Endodermal cell (in vitro differentiated cells): ENCODE measurements around the gene NOD2. TPM values are rescaled to one million over a fixed set of nuclear protein-coding genes. Genes with fewer than 3 reads are reported as not detected.

Source experiments
- DNase-seq: peaks from one replicate; pipeline ENCODE4 v3.0.0-alpha.2; 2017
- H3K27ac ChIP-seq: 2 replicates; pipeline ENCODE4 v1.5.1; 2013; ENCODE audit warnings: mild to moderate bottlenecking, low read depth, low read length, moderate library complexity
- H3K27me3 ChIP-seq: 2 replicates; pipeline ENCODE4 v1.6.1; 2013; ENCODE audit warnings: mild to moderate bottlenecking, low read length, moderate library complexity; ENCODE audit not compliant: insufficient read depth, control insufficient read depth, poor library complexity, severe bottlenecking
- H3K36me3 ChIP-seq: 2 replicates; pipeline ENCODE4 v1.7.0; 2013; ENCODE audit warnings: mild to moderate bottlenecking, low read length, moderate library complexity; ENCODE audit not compliant: control insufficient read depth, insufficient read depth
- H3K4me1 ChIP-seq: one replicate; pipeline ENCODE4 v1.7.0; 2013; ENCODE audit warnings: low read length; ENCODE audit not compliant: control insufficient read depth, insufficient read depth
- H3K4me3 ChIP-seq: 2 replicates; pipeline ENCODE4 v1.5.1; 2013; ENCODE audit warnings: mild to moderate bottlenecking, low read length, moderate library complexity
- H3K9ac ChIP-seq: 2 replicates; pipeline ENCODE4 v1.6.1; 2013; ENCODE audit warnings: mild to moderate bottlenecking, low read length, moderate library complexity; ENCODE audit not compliant: poor library complexity, severe bottlenecking; ENCODE audit errors: extremely low read depth
- H3K9me3 ChIP-seq: 2 replicates; pipeline ENCODE4 v1.6.1; 2013; ENCODE audit warnings: mild to moderate bottlenecking, low read length, moderate library complexity; ENCODE audit not compliant: control insufficient read depth
- H3K27ac Mint-ChIP-seq: 2 replicates; pipeline ENCODE4 v1.8.0; 2020; ENCODE audit warnings: mixed read lengths
- H3K27me3 Mint-ChIP-seq: 2 replicates; pipeline ENCODE4 v1.8.0; 2021; ENCODE audit warnings: mild to moderate bottlenecking, mixed read lengths; ENCODE audit not compliant: insufficient read depth
- H3K36me3 Mint-ChIP-seq: 2 replicates; pipeline ENCODE4 v1.8.0; 2020; ENCODE audit warnings: low read depth, mixed read lengths
- H3K4me1 Mint-ChIP-seq: 2 replicates; pipeline ENCODE4 v1.8.0; 2020; ENCODE audit warnings: mixed read lengths
- H3K4me3 Mint-ChIP-seq: 2 replicates; pipeline ENCODE4 v1.8.0; 2020; ENCODE audit warnings: mild to moderate bottlenecking, moderate library complexity, mixed read lengths
- H3K9me3 Mint-ChIP-seq: 2 replicates; pipeline ENCODE4 v1.8.0; 2020; ENCODE audit warnings: mild to moderate bottlenecking, mixed read lengths
- CTCF ChIP-seq: fragments of 200-600 bp; sonication (generic); conservative IDR thresholded peaks from 2 replicates; pipeline ENCODE4 v1.5.0; 2021; ENCODE audit warnings: antibody characterized with exemption, mild to moderate bottlenecking
- WGBS, 2 experiments: methylation state at CpG; one replicate each; pipeline versions ENCODE4 v1.1.5 to v1.1.7; 2013; ENCODE audit warnings: missing lambda C conversion rate in 2 of 2, mixed read lengths in 1 of 2; ENCODE audit not compliant: insufficient coverage in 1 of 2, insufficient read length in 1 of 2; 5-methylcytosine and 5-hydroxymethylcytosine counted together
- total RNA-seq, 2 donors: library from RNA; stranded (reverse); fragmentation: NEBNext Ultra II Directional in 1 of 2; extraction: Animal tissue kit (Norgen Biotek cat#: 25700) in 1 of 2; gene quantifications; 2 replicates in 1 of 2; 3 replicates in 1 of 2; pipeline ENCODE4 v1.2.1, GENCODE V29; 2021

The NOD2 gene
- total RNA-seq, 2 donors from 2014 or later: 0.33 to 0.42 TPM

- Histone ChIP-seq H3K4me3 (no peak overlapping the region), H3K27me3 (peaks cover 23% of the 10 kb centered on the region), H3K9ac (no peak overlapping the region), H3K9me3 (no peaks in the 10 kb centered on the region), H3K27ac (no peak overlapping the region), H3K4me1 (no peaks in the 10 kb centered on the region), H3K36me3 (no peaks in the 10 kb centered on the region)
- Mint-ChIP-seq H3K4me1 (peaks cover 6% of the 10 kb centered on the region), H3K27ac (no peak overlapping the region), H3K27me3 (peaks cover 22% of the 10 kb centered on the region), H3K4me3 (no peak overlapping the region), H3K36me3 (no peaks in the 10 kb centered on the region), H3K9me3 (peaks cover under 1% of the 10 kb centered on the region)
- 80 to 89% methylated on average over 19 of the region's 19 CpGs for WGBS, 2 experiments
- TF ChIP-seq CTCF: no peak
- peak; percentile 40 for DNase-seq
Measured at GRCh38 chr16:50697881-50698767, 4.7 kb downstream of the NOD2 start.

GRCh38 chr16:50699326-50700159, 6.1 kb downstream of the NOD2 start:
- H3K4me3 Mint-ChIP-seq: no peak overlapping the region
- peaks cover 13% of the 10 kb centered on the region for H3K9me3 Mint-ChIP-seq

More at GRCh38 chr16:50699326-50700159, 6.1 kb downstream of the NOD2 start:
- Histone ChIP-seq H3K27ac (no peak overlapping the region), H3K9me3 (peaks cover 10% of the 10 kb centered on the region), H3K36me3 (no peaks in the 10 kb centered on the region), H3K27me3 (peaks cover 11% of the 10 kb centered on the region), H3K9ac (no peak overlapping the region), H3K4me3 (no peak overlapping the region), H3K4me1 (no peaks in the 10 kb centered on the region)
- Mint-ChIP-seq H3K36me3 (no peaks in the 10 kb centered on the region), H3K27me3 (peaks cover 11% of the 10 kb centered on the region), H3K4me1 (peaks cover 6% of the 10 kb centered on the region), H3K27ac (no peak overlapping the region)
- WGBS, 2 experiments: 93 to 94% methylated on average over 11 to 19 of the region's 19 CpGs
- TF ChIP-seq CTCF: no peak
- DNase-seq: no peak
